GM12878 (cell line): ENCODE results near the gene MAGI2. TPM values are rescaled to one million over a fixed set of nuclear protein-coding genes. Genes with fewer than 3 reads are reported as not detected.

Experiments used
- ATAC-seq: fragments of 200-7000 bp; cut with Tn5 transposase; 3 replicates; pipeline ENCODE4 v1.9.1; 2020; ENCODE audit warnings: mild to moderate bottlenecking, moderate library complexity
- BruUV-seq: library from RNA; stranded (reverse); fragments of 400-500 nt; replicated peaks from 2 replicates; lab custom pipeline; 2021; lab: Mats Ljungman, UMichigan
- CTCF ChIA-PET: fragments of 300-600 bp; sonication (Branson Sonifier 250); formaldehyde crosslinking; extraction: SDS; loops from one replicate; lab custom pipeline; 2021; ENCODE audit warnings: inconsistent platforms; lab: Yijun Ruan, JAX
- POLR2A ChIA-PET: fragments of 350-600 bp; formaldehyde crosslinking; extraction: SDS; loops from one replicate; lab custom pipeline; 2021; ENCODE audit warnings: inconsistent platforms; lab: Charles Lee
- RAD21 ChIA-PET: fragments of 300-600 bp; sonication (Branson Sonifier 250); formaldehyde crosslinking; loops from one replicate; lab custom pipeline; 2023; ENCODE audit warnings: antibody characterized with exemption; ENCODE audit not compliant: unreplicated experiment; lab: Charles Lee
- SMC1A ChIA-PET: fragments of 300-600 bp; sonication (Branson Sonifier 250); formaldehyde crosslinking; loops from one replicate; lab custom pipeline; 2023; ENCODE audit not compliant: unreplicated experiment, uncharacterized antibody; lab: Charles Lee
- DNase-seq: peaks from one replicate; pipeline ENCODE4 v3.0.0-alpha.2; 2011; ENCODE audit warnings: low read depth, low spot score
- FAIRE-seq: peaks from 3 replicates; lab custom pipeline; 2011; peaks lifted over from hg19 to GRCh38; lab: Jason Lieb, UNC
- H2AFZ ChIP-seq: 2 replicates; pipeline ENCODE4 v1.6.0; 2011; ENCODE audit warnings: low read depth, low read length, control low read depth; ENCODE audit not compliant: control insufficient read depth
- H3K27ac ChIP-seq: 2 replicates; pipeline ENCODE4 v1.5.1; 2011; ENCODE audit warnings: control low read depth; ENCODE audit not compliant: control insufficient read depth, insufficient read depth
- H3K27me3 ChIP-seq, 2 experiments: replicated peaks in 1 of 2; 2 replicates each; pipeline versions ENCODE4 v1.6.0 to v1.6.1; 2011; ENCODE audit warnings: low read length in 1 of 2; ENCODE audit not compliant: control insufficient read depth in 2 of 2, insufficient read depth in 2 of 2
- H3K36me3 ChIP-seq, 2 experiments: 2 replicates each; pipeline ENCODE4 v1.5.1; 2011; ENCODE audit warnings: low read length in 1 of 2; ENCODE audit not compliant: control insufficient read depth in 2 of 2, insufficient read depth in 2 of 2
- H3K4me1 ChIP-seq: 2 replicates; pipeline ENCODE4 v1.6.1; 2011; ENCODE audit warnings: mild to moderate bottlenecking, low read length, moderate library complexity, mixed read lengths; ENCODE audit not compliant: control insufficient read depth, insufficient read depth
- H3K4me2 ChIP-seq: 2 replicates; pipeline ENCODE4 v1.6.0; 2011; ENCODE audit warnings: control low read depth; ENCODE audit not compliant: control insufficient read depth, insufficient read depth
- H3K4me3 ChIP-seq: fragments of 200-600 bp; sonication (generic); 2 replicates; pipeline ENCODE4 v1.5.1; 2016
- H3K79me2 ChIP-seq: 2 replicates; pipeline ENCODE4 v1.6.0; 2011; ENCODE audit warnings: low read length; ENCODE audit not compliant: control insufficient read depth, insufficient read depth
- H3K9ac ChIP-seq: 2 replicates; pipeline ENCODE4 v1.8.0; 2011; ENCODE audit warnings: low read length, control low read depth, mixed read lengths; ENCODE audit not compliant: control insufficient read depth, insufficient read depth
- H3K9me3 ChIP-seq: replicated peaks from 3 replicates; pipeline ENCODE4 v1.5.1; 2011; ENCODE audit warnings: mild to moderate bottlenecking, low read length; ENCODE audit not compliant: control insufficient read depth, insufficient read depth
- H4K20me1 ChIP-seq: 2 replicates; pipeline ENCODE4 v1.6.0; 2011; ENCODE audit not compliant: control insufficient read depth, insufficient read depth
- BHLHE40 ChIP-seq, 2 experiments: fragments of 450-650 bp in 1 of 2; IDR thresholded peaks; 2 replicates each; pipeline ENCODE4 v1.6.1; 2011 to 2017; ENCODE audit warnings: low read depth in 2 of 2, borderline replicate concordance in 1 of 2, improper control_type of control experiment in 1 of 2, low read length in 1 of 2, mild to moderate bottlenecking in 1 of 2
- MTA3 ChIP-seq: IDR thresholded peaks from 2 replicates; pipeline ENCODE4 v1.6.1; 2012; ENCODE audit warnings: low read length, inconsistent platforms, borderline replicate concordance
- ZNF274 ChIP-seq: IDR thresholded peaks from one replicate; pipeline ENCODE4 v1.8.0; 2011; ENCODE audit not compliant: insufficient read length, insufficient read depth
- WGBS: methylation state at CpG from one replicate; pipeline ENCODE4 v1.1.6; 2016; ENCODE audit warnings: low lambda C conversion rate; ENCODE audit not compliant: insufficient replicate concordance, insufficient coverage; ENCODE audit errors: missing lambda C conversion rate; 5-methylcytosine and 5-hydroxymethylcytosine counted together
- in situ Hi-C: fragments of 300-500 bp; cut with MboI; formaldehyde crosslinking; loops from 9 replicates; pipeline ENCODE4 v1.14.3; 2018; ENCODE audit warnings: mixed read lengths
- intact Hi-C: fragments of 100-400 bp; cut with micrococcal nuclease; formaldehyde crosslinking; loops from one replicate; pipeline ENCODE4 v1.14.2; 2022; ENCODE audit not compliant: unreplicated experiment
- polyA plus RNA-seq, 11 experiments: library from polyadenylated mRNA; depleted of rRNA in 4 of 11; unstranded in 6 of 11; stranded (reverse) in 5 of 11; fragments of >200 nt; fragmentation: Nextera tagmentation in 4 of 11; fragmentation: Illumina TruSeq in 1 of 11; extraction: Ambion mirVana in 4 of 11; extraction: Trizol in 1 of 11; gene quantifications; 1 replicate in 1 of 11; 2 replicates in 10 of 11; pipeline versions ENCODE4 v1.2.1 to v1.2.3, GENCODE V29; 2011 to 2016; ENCODE audit warnings: inconsistent platforms in 2 of 11, missing spikeins in 2 of 11, low read depth in 1 of 11
- total RNA-seq, 4 experiments: library from RNA; depleted of rRNA in 3 of 4; stranded (reverse); fragments of >200 nt in 3 of 4; fragmentation: Illumina TruSeq in 1 of 4; extraction: Trizol in 1 of 4; gene quantifications; 2 replicates each; pipeline versions ENCODE4 v1.2.1 to v1.2.3, GENCODE V29; 2013 to 2021
- TF ChIP-seq, protein P1 (sequence below): IDR thresholded peaks from 2 replicates; pipeline ENCODE4 v1.6.1; 2012; ENCODE audit warnings: mild to moderate bottlenecking, low read depth, low read length
- TF ChIP-seq, protein P2 (sequence below): IDR thresholded peaks from 2 replicates; pipeline ENCODE4 v1.6.1; 2011; ENCODE audit warnings: borderline replicate concordance, low read depth, mild to moderate bottlenecking, moderate library complexity, mixed read lengths, low read length; ENCODE audit not compliant: insufficient read depth; ENCODE audit errors: extremely low read length

Gene MAGI2
- total and polyA plus RNA-seq, 10 of the 15 experiments (the other 5 are each of a cell fraction or from before 2014, with no cell fraction given), result 0.01 to 0.31 (median 0.05) TPM; not detected in 2

DNA sequence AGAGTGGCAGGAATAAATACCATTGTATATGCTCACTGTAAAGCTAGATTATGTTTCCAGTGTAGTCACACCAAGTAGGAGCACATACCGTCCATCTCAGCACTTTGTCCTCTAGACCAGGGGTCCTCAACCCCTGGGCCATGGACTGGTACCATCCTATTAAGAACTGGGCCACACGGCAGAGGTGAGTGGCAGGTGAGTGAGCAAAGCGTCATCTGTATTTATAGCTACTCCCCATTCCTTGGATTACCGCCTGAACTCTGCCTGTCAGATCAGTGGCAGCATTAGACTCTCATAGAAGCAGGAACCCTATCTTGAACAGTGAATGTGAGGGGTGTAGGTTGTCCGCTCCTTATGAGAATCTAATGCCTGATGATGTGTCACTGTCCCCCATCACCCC lies 735.3 kb downstream of the MAGI2 start (continued):
- TF ChIP-seq, protein P1, sequence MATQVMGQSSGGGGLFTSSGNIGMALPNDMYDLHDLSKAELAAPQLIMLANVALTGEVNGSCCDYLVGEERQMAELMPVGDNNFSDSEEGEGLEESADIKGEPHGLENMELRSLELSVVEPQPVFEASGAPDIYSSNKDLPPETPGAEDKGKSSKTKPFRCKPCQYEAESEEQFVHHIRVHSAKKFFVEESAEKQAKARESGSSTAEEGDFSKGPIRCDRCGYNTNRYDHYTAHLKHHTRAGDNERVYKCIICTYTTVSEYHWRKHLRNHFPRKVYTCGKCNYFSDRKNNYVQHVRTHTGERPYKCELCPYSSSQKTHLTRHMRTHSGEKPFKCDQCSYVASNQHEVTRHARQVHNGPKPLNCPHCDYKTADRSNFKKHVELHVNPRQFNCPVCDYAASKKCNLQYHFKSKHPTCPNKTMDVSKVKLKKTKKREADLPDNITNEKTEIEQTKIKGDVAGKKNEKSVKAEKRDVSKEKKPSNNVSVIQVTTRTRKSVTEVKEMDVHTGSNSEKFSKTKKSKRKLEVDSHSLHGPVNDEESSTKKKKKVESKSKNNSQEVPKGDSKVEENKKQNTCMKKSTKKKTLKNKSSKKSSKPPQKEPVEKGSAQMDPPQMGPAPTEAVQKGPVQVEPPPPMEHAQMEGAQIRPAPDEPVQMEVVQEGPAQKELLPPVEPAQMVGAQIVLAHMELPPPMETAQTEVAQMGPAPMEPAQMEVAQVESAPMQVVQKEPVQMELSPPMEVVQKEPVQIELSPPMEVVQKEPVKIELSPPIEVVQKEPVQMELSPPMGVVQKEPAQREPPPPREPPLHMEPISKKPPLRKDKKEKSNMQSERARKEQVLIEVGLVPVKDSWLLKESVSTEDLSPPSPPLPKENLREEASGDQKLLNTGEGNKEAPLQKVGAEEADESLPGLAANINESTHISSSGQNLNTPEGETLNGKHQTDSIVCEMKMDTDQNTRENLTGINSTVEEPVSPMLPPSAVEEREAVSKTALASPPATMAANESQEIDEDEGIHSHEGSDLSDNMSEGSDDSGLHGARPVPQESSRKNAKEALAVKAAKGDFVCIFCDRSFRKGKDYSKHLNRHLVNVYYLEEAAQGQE, result no peak
- TF ChIP-seq BHLHE40 (IDR thresholded peaks at IDR 0.05; ENCODE audit: borderline replicate concordance in 1 of 2, low read depth in 2 of 2, low read length in 1 of 2) (no peak), ZNF274 (no peak)
- TF ChIP-seq, all 136 proteins: peak for 0

DNA sequence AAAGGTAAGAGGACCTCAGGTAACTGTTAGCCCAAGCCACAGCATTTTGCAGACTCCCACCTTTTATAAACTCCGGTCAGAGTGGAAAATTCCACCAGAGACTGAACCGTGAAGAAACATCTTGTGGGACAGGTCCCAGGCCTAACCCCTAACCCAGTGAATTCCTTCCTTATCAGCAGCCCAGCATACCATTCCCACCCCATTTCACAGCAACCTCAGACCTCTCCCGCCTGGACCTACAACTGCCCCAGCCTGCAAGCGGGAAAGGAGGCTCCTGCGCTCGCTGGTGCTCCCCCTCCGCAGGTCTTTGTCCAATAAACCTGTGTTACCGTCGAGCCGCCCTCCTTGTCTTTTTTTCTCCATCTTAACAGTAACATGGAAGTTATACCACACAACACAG lies 736.6 kb downstream of the MAGI2 start:
- no peak overlapping the region for H3K4me2 ChIP-seq
- H3K36me3 ChIP-seq, result no peaks in the 10 kb centered on the region
- DNase-seq (no peak), ATAC-seq (no peak), FAIRE-seq (no peak)
- intact Hi-C loops (no loop called here), in situ Hi-C loops (no loop called here)
- no peaks in the 10 kb centered on the region for H3K27me3 ChIP-seq
- H3K9ac ChIP-seq, result no peak overlapping the region
- ChIA-PET SMC1A (interaction anchor here (1.1 kb wide), 1 partner anchor 8 kb away, joined by 4 read pairs; no protein-coding TSS in a partner anchor), RAD21 (no interaction called here), CTCF (no interaction called here), POLR2A (no interaction called here)
- no peaks in the 10 kb centered on the region for H3K4me1 ChIP-seq
- 41% methylated on average over 10 of the region's 10 CpGs for WGBS
- TF ChIP-seq, protein P2, sequence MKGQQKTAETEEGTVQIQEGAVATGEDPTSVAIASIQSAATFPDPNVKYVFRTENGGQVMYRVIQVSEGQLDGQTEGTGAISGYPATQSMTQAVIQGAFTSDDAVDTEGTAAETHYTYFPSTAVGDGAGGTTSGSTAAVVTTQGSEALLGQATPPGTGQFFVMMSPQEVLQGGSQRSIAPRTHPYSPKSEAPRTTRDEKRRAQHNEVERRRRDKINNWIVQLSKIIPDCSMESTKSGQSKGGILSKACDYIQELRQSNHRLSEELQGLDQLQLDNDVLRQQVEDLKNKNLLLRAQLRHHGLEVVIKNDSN, result no peak
- TF ChIP-seq MTA3, result no peak
- no peak overlapping the region for H3K27ac ChIP-seq
- no peaks in the 10 kb centered on the region for H3K9me3 ChIP-seq
- no peak overlapping the region for H2AFZ ChIP-seq
- H3K4me3 ChIP-seq, result no peak overlapping the region
- no peaks in the 10 kb centered on the region for H4K20me1 ChIP-seq
- no peaks in the 10 kb centered on the region for H3K79me2 ChIP-seq
- no TSS peak for BruUV-seq
